Astrocyte of the spinal cord (primary cell): Measurements from ENCODE around the gene MYBPH.

Experiments
- DNase-seq: peaks from one replicate; pipeline ENCODE4 v3.0.0; 2011; ENCODE audit warnings: low read depth, low spot score
- H3K4me3 ChIP-seq: 2 replicates; pipeline ENCODE4 v1.5.1; 2011; ENCODE audit warnings: low read depth, mild to moderate bottlenecking, low read length, moderate library complexity
- CTCF ChIP-seq: IDR thresholded peaks from 2 replicates; pipeline ENCODE4 v1.5.1; 2012; ENCODE audit warnings: low read depth, mild to moderate bottlenecking, low read length, inconsistent platforms
- in situ Hi-C: cut with HindIII; loops from 2 replicates; pipeline ENCODE4 v1.10.0; 2017; ENCODE audit warnings: low sequenced_read_pairs

The MYBPH gene

GRCh38 chr1:203175237-203175826 lies at the start of gene MYBPH:
Gene MYBPH (minus strand): TSS chr1:203175826. CDS start chr1:203175755, 71 bp downstream.
- DNase-seq: no peak
- no peak for TF ChIP-seq CTCF
- in situ Hi-C loops: no loop called here
- H3K4me3 ChIP-seq: no peak within 1 kb of the TSS

- no peak for DNase-seq
- no peak for TF ChIP-seq CTCF
- no peak overlapping the region for H3K4me3 ChIP-seq
- in situ Hi-C loops: no loop called here
These were observed 49.4 kb upstream of the MYBPH start for GRCh38 chr1:203225071-203225470.

GRCh38 chr1:203223012-203223775 lies 47.6 kb upstream of the MYBPH start:
- H3K4me3 ChIP-seq: no peak overlapping the region
- in situ Hi-C loops: no loop called here
- DNase-seq: no peak
- no peak for TF ChIP-seq CTCF

- H3K4me3 ChIP-seq: no peak overlapping the region
- no peak for TF ChIP-seq CTCF
- DNase-seq: no peak
- in situ Hi-C loops: no loop called here
These were observed 44.3 kb upstream of the MYBPH start for GRCh38 chr1:203219934-203220333.

GRCh38 chr1:203219171-203219570 lies 43.5 kb upstream of the MYBPH start:
- in situ Hi-C loops: no loop called here
- TF ChIP-seq CTCF: no peak
- DNase-seq: no peak
- no peak overlapping the region for H3K4me3 ChIP-seq

GRCh38 chr1:203217668-203218067 lies 42.0 kb upstream of the MYBPH start:
- no peak for DNase-seq
- no peak for TF ChIP-seq CTCF
- no peak overlapping the region for H3K4me3 ChIP-seq
- in situ Hi-C loops: no loop called here
